Erythroblast (primary cell): ENCODE results near the gene NF1.

ENCODE experiments used
- GATA1 ChIP-seq: IDR thresholded peaks from 2 replicates; pipeline ENCODE4 v1.6.1; 2011; ENCODE audit warnings: low read depth, mild to moderate bottlenecking, control low read depth, low read length, moderate library complexity
- POLR2A ChIP-seq: IDR thresholded peaks from 2 replicates; pipeline ENCODE4 v1.6.1; 2011; ENCODE audit warnings: mild to moderate bottlenecking, low read length

GRCh38 chr17:31128241-31128640, 33.5 kb downstream of the NF1 start:
- TF ChIP-seq POLR2A = no peak
- TF ChIP-seq GATA1 = no peak
